HFF-Myc (cell line): ENCODE results near the gene HACE1.
A peak's percentile ranks its signal among the peaks of the same experiment; 100 is the strongest.

Experiments used
- DNase-seq: peaks from one replicate; pipeline ENCODE4 v3.0.0-alpha.2; 2011; ENCODE audit warnings: low read depth; ENCODE audit errors: extremely low read depth
- H3K4me3 ChIP-seq: replicated peaks from 2 replicates; pipeline ENCODE4 v1.5.1; 2011; ENCODE audit warnings: low read depth, mild to moderate bottlenecking, control low read depth, low read length
- CTCF ChIP-seq: IDR thresholded peaks from 2 replicates; pipeline ENCODE4 v1.5.1; 2012; ENCODE audit warnings: mild to moderate bottlenecking, low read depth, low read length, control low read depth; ENCODE audit errors: missing control alignments

HACE1 gene

GRCh38 chr6:104795363-104795762 lies 64.4 kb downstream of the HACE1 start:
- DNase-seq: no peak
- TF ChIP-seq CTCF: no peak
- no peak overlapping the region for H3K4me3 ChIP-seq

DNA sequence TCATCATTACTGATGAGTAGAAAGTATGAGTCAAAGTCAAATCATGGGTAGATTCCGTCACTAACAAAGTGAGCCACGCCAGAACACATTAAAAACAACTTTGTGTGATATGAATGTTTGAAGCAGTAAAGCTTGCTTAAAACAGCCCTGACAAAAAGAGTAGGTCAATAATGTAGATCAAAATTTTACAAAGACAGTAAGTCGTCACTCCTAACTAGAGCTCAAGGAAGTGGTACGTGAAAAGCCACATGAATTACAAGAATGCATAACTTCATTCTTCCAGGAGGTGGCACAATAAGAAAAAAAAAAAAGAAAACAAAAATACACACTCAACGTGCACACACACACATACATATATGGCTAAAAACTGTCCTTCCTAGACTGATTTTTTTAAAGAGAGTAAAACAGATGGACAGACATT lies 69.9 kb downstream of the HACE1 start:
- TF ChIP-seq CTCF: peak; percentile 26
- H3K4me3 ChIP-seq: no peak overlapping the region
- DNase-seq: peak; percentile 7

- DNase-seq: no peak
- no peak overlapping the region for H3K4me3 ChIP-seq
- TF ChIP-seq CTCF: no peak
Measured at GRCh38 chr6:104788400-104788799, 71.3 kb downstream of the HACE1 start.

DNA sequence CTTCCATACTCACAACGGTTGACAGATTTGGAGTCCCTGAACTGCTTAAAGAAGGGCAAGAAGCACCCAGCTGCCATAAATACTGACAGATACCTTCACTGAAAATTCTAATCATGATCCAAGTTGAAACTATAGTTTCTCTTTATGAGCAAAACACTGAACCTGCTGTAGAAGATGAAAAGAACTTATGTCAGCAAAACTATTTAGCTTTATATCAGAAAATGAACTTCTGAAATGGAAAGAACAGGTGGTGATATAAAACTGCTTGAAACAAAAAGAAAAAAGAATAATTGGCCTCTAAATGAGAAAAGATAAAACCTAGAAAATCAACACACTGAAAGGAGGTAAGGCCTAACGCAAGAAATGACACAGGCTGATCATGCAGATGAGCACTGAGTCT lies 72.4 kb downstream of the HACE1 start:
- no peak overlapping the region for H3K4me3 ChIP-seq
- no peak for DNase-seq
- TF ChIP-seq CTCF: no peak

DNA sequence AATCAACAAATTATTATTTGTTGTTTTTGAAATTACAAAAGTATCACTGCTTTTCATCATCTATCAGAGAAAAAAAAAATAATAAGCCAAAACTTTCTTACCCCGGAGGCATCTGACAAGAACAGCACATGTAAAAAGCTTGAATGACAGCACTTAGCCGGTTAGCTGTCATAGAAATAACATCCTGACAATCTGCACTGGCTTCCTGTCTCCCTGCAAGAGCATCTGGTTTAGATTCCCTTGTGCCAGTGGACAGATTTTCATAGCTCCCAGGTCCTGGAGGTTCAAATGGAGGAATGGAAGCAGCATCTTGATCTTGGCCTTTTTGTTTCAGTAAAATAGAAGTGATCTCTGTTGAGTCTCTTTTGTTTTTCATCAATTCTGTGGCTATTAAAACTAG lies 74.8 kb downstream of the HACE1 start:
- peak; percentile 47 for DNase-seq
- no peak for TF ChIP-seq CTCF
- H3K4me3 ChIP-seq: no peak overlapping the region

DNA sequence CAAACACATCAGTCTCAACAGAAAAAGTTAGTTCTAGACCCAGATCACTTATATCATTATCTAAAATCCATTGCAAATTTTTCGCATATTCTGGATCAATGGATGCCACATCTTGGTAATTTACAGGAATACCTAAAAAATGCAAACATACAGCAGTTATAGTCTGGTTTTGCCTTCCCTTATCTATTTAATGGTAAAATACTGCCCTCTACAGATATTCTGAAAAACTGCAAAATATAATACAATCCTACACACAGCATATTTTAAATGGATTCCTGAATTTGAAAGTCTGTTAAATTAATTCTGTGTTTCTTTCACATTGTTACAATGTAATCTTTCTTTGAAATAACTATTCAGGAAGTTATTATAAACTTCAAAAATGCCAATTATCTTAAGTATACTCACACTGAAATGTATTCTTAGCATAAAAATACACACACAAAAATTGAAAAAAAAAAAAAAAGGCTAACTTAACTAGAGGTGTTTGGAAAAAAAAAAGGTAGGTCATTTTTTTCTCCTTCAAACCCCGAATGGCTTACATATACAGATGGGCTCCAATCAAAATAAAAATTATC lies 88.4 kb downstream of the HACE1 start:
- DNase-seq: no peak
- no peak for TF ChIP-seq CTCF
- no peak overlapping the region for H3K4me3 ChIP-seq

GRCh38 chr6:104768906-104769305 lies 90.8 kb downstream of the HACE1 start:
- DNase-seq: no peak
- no peak overlapping the region for H3K4me3 ChIP-seq
- TF ChIP-seq CTCF: no peak
